H9 (cell line): ENCODE data around the gene LEF1. TPM values are rescaled to one million over a fixed set of nuclear protein-coding genes. Genes with fewer than 3 reads are reported as not detected.

Experiments
- DNase-seq: peaks from one replicate; pipeline ENCODE4 v3.0.0-alpha.2; 2017
- H2AFZ ChIP-seq: one replicate; pipeline ENCODE4 v1.6.1; 2013; ENCODE audit warnings: mild to moderate bottlenecking, low read length, control low read depth, moderate library complexity
- H2AK5ac ChIP-seq: 2 replicates; pipeline ENCODE4 v1.6.1; 2013; ENCODE audit warnings: low read length, control low read depth, mixed read lengths; ENCODE audit not compliant: insufficient read length
- H2BK120ac ChIP-seq: one replicate; pipeline ENCODE4 v1.6.1; 2013; ENCODE audit warnings: low read depth, mild to moderate bottlenecking, low read length, control low read depth, inconsistent platforms; ENCODE audit not compliant: poor library complexity, severe bottlenecking
- H2BK12ac ChIP-seq: 2 replicates; pipeline ENCODE4 v1.6.1; 2013; ENCODE audit warnings: low read length, control low read depth, mixed read lengths, low read depth; ENCODE audit not compliant: insufficient read length
- H2BK15ac ChIP-seq: 2 replicates; pipeline ENCODE4 v1.6.1; 2013; ENCODE audit warnings: low read depth, low read length, control low read depth
- H2BK20ac ChIP-seq: one replicate; pipeline ENCODE4 v1.6.1; 2013; ENCODE audit warnings: low read depth, mild to moderate bottlenecking, low read length, control low read depth, inconsistent platforms; ENCODE audit not compliant: poor library complexity, severe bottlenecking
- H2BK5ac ChIP-seq: 2 replicates; pipeline ENCODE4 v1.6.1; 2013; ENCODE audit warnings: low read length, control low read depth, mixed read lengths; ENCODE audit not compliant: insufficient read length
- H3K14ac ChIP-seq: 2 replicates; pipeline ENCODE4 v1.6.1; 2013; ENCODE audit warnings: low read length, control low read depth; ENCODE audit not compliant: insufficient read depth
- H3K18ac ChIP-seq: 2 replicates; pipeline ENCODE4 v1.6.1; 2013; ENCODE audit warnings: low read depth, mild to moderate bottlenecking, mixed read lengths, low read length, control low read depth; ENCODE audit not compliant: insufficient read length
- H3K23ac ChIP-seq: 2 replicates; pipeline ENCODE4 v1.6.1; 2013; ENCODE audit warnings: low read length, control low read depth, mixed read lengths, low read depth; ENCODE audit not compliant: insufficient read length
- H3K23me2 ChIP-seq: 2 replicates; pipeline ENCODE4 v1.6.1; 2013; ENCODE audit warnings: low read depth, mild to moderate bottlenecking, mixed read lengths, low read length, control low read depth; ENCODE audit not compliant: insufficient read length, poor library complexity, severe bottlenecking
- H3K27ac ChIP-seq: 2 replicates; pipeline ENCODE4 v1.5.1; 2013; ENCODE audit warnings: low read length, control low read depth, mixed read lengths, low read depth; ENCODE audit not compliant: insufficient read length
- H3K27me3 ChIP-seq: 2 replicates; pipeline ENCODE4 v1.6.1; 2013; ENCODE audit warnings: low read length, control low read depth, inconsistent platforms; ENCODE audit not compliant: insufficient read depth
- H3K4ac ChIP-seq: 2 replicates; pipeline ENCODE4 v1.6.1; 2013; ENCODE audit warnings: low read depth, mild to moderate bottlenecking, control low read depth, inconsistent platforms, low read length, moderate library complexity
- H3K4me1 ChIP-seq: 2 replicates; pipeline ENCODE4 v1.6.1; 2013; ENCODE audit warnings: low read length, control low read depth, inconsistent platforms; ENCODE audit not compliant: insufficient read depth
- H3K4me2 ChIP-seq: 2 replicates; pipeline ENCODE4 v1.6.1; 2013; ENCODE audit warnings: low read length, control low read depth, mixed read lengths; ENCODE audit not compliant: insufficient read length, insufficient read depth
- H3K56ac ChIP-seq: 2 replicates; pipeline ENCODE4 v1.6.1; 2013; ENCODE audit warnings: low read depth, mild to moderate bottlenecking, mixed read lengths, low read length, control low read depth; ENCODE audit not compliant: insufficient read length
- H3K79me1 ChIP-seq: 2 replicates; pipeline ENCODE4 v1.6.1; 2013; ENCODE audit warnings: low read depth, mild to moderate bottlenecking, moderate library complexity, low read length, control low read depth, inconsistent platforms; ENCODE audit not compliant: insufficient read depth, poor library complexity, severe bottlenecking
- H3K79me2 ChIP-seq: 2 replicates; pipeline ENCODE4 v1.6.1; 2013; ENCODE audit warnings: low read length, control low read depth, inconsistent platforms; ENCODE audit not compliant: insufficient read depth
- H3K9ac ChIP-seq: 2 replicates; pipeline ENCODE4 v1.6.1; 2013; ENCODE audit warnings: low read length, control low read depth, mixed read lengths; ENCODE audit not compliant: insufficient read length; ENCODE audit errors: extremely low read depth
- H3K9me3 ChIP-seq: one replicate; pipeline ENCODE4 v1.6.1; 2013; ENCODE audit warnings: low read depth, low read length, inconsistent platforms; ENCODE audit not compliant: control insufficient read depth
- H3T11ph ChIP-seq: one replicate; pipeline ENCODE4 v1.6.1; 2013; ENCODE audit warnings: mild to moderate bottlenecking, low read length, control low read depth, inconsistent platforms
- H4K20me1 ChIP-seq: one replicate; pipeline ENCODE4 v1.6.1; 2013; ENCODE audit not compliant: control insufficient read depth, insufficient read length, insufficient read depth
- H4K5ac ChIP-seq: 2 replicates; pipeline ENCODE4 v1.6.1; 2013; ENCODE audit warnings: low read depth, mild to moderate bottlenecking, mixed read lengths, low read length, control low read depth; ENCODE audit not compliant: insufficient read length
- H4K8ac ChIP-seq: replicated peaks from 2 replicates; pipeline ENCODE4 v1.6.1; 2013; ENCODE audit warnings: low read length, control low read depth, mixed read lengths, low read depth; ENCODE audit not compliant: insufficient read length
- H4K91ac ChIP-seq: 2 replicates; pipeline ENCODE4 v1.6.1; 2013; ENCODE audit warnings: low read depth, mild to moderate bottlenecking, moderate library complexity, mixed read lengths, low read length, control low read depth; ENCODE audit not compliant: insufficient read length
- H3K27ac Mint-ChIP-seq, 3 experiments: 2 replicates in 2 of 3; 3 replicates in 1 of 3; pipeline ENCODE4 v1.8.0; 2020 to 2021; ENCODE audit warnings: mixed read lengths in 3 of 3, mild to moderate bottlenecking in 1 of 3, moderate library complexity in 1 of 3
- H3K27me3 Mint-ChIP-seq: 2 replicates; pipeline ENCODE4 v1.8.0; 2021; ENCODE audit warnings: low read depth, mild to moderate bottlenecking, moderate library complexity, mixed read lengths
- H3K36me3 Mint-ChIP-seq, 3 experiments: 2 replicates in 2 of 3; 3 replicates in 1 of 3; pipeline ENCODE4 v1.8.0; 2020 to 2021; ENCODE audit warnings: low read depth in 3 of 3, mixed read lengths in 3 of 3; ENCODE audit not compliant: insufficient read depth in 1 of 3
- H3K4me1 Mint-ChIP-seq, 2 experiments: 2 replicates each; pipeline ENCODE4 v1.8.0; 2020; ENCODE audit warnings: mixed read lengths in 2 of 2
- H3K4me3 Mint-ChIP-seq, 2 experiments: 2 replicates in 1 of 2; 3 replicates in 1 of 2; pipeline ENCODE4 v1.8.0; 2020 to 2021; ENCODE audit warnings: mild to moderate bottlenecking in 2 of 2, mixed read lengths in 2 of 2, moderate library complexity in 1 of 2
- H3K9me3 Mint-ChIP-seq, 2 experiments: 2 replicates in 1 of 2; 3 replicates in 1 of 2; pipeline ENCODE4 v1.8.0; 2020; ENCODE audit warnings: mild to moderate bottlenecking in 2 of 2, mixed read lengths in 2 of 2, moderate library complexity in 1 of 2
- WGBS: extraction: QIAGEN DNeasy Blood & Tissue Kit; methylation state at CpG from one replicate; pipeline ENCODE4 v1.1.7; 2013; ENCODE audit warnings: missing lambda C conversion rate, low lambda C conversion rate, mixed read lengths; ENCODE audit not compliant: insufficient read length; ENCODE audit errors: extremely low coverage; 5-methylcytosine and 5-hydroxymethylcytosine counted together
- total RNA-seq: library from RNA; stranded (reverse); gene quantifications from 2 replicates; pipeline ENCODE4 v1.2.1, GENCODE V29; 2021
- TF ChIP-seq, protein P1 (sequence below): fragments of 200-600 bp; sonication (generic); conservative IDR thresholded peaks from 3 replicates; pipeline ENCODE4 v1.8.0; 2021; ENCODE audit warnings: antibody characterized with exemption, mild to moderate bottlenecking

The LEF1 gene
- total RNA-seq, 1 experiment from 2014 or later, result 2.5 TPM

DNA sequence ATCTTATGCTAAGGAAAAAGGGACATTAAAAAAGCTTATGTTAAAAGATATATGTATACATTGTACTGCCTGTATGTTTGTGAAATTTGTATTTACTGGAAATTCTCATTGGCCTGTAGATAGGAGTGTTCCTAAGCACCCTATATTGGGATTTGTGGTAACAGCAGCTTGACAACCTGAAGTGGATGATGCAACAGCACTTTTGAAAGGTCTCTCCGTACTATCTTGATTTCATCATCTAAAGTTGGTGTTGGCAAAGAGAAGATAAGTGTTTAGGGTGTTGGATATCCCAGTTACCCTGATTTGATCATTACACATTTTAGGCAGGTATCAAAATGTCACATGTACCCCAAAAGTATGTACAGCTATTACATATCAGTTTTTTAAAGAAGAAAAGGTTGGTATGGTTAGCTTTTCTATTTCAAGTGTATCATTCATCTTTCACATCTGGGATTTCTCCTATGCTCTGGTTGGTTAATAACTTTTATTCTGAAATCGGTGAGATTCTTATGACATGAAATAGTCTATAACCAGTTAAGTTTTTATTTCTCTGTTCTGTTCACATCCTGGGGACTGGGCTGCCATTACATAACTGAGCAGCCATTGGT is 168.7 kb downstream of the LEF1 start:
- no peak overlapping the region for H3K14ac ChIP-seq
- H2AFZ ChIP-seq, result no peak overlapping the region
- H3K56ac ChIP-seq, result no peak overlapping the region
- no peak overlapping the region for H3K27ac ChIP-seq
- no peak overlapping the region for H3K27ac Mint-ChIP-seq
- no peak overlapping the region for H3T11ph ChIP-seq
- H3K23ac ChIP-seq, result no peak overlapping the region
- H4K5ac ChIP-seq, result no peak overlapping the region
- peaks cover 15 to 18% of the 10 kb centered on the region in 2 experiments for H3K4me1 Mint-ChIP-seq
- TF ChIP-seq, protein P1, sequence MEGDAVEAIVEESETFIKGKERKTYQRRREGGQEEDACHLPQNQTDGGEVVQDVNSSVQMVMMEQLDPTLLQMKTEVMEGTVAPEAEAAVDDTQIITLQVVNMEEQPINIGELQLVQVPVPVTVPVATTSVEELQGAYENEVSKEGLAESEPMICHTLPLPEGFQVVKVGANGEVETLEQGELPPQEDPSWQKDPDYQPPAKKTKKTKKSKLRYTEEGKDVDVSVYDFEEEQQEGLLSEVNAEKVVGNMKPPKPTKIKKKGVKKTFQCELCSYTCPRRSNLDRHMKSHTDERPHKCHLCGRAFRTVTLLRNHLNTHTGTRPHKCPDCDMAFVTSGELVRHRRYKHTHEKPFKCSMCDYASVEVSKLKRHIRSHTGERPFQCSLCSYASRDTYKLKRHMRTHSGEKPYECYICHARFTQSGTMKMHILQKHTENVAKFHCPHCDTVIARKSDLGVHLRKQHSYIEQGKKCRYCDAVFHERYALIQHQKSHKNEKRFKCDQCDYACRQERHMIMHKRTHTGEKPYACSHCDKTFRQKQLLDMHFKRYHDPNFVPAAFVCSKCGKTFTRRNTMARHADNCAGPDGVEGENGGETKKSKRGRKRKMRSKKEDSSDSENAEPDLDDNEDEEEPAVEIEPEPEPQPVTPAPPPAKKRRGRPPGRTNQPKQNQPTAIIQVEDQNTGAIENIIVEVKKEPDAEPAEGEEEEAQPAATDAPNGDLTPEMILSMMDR, result no peak
- peaks cover 4% of the 10 kb centered on the region for H3K9me3 ChIP-seq
- peaks cover 5% of the 10 kb centered on the region; the same call in 1 of the 2 replicates for H3K4me1 ChIP-seq
- no peak overlapping the region for H3K4me3 Mint-ChIP-seq
- H3K4ac ChIP-seq, result no peak overlapping the region
- no peak overlapping the region for H2BK5ac ChIP-seq
- no peak overlapping the region for H4K91ac ChIP-seq
- peaks cover 39 to 76% (median 54%) of the 10 kb centered on the region in 3 experiments for H3K36me3 Mint-ChIP-seq
- H2BK120ac ChIP-seq, result no peak overlapping the region
- H3K4me2 ChIP-seq, result no peak overlapping the region
- peaks cover 14 to 17% of the 10 kb centered on the region in 2 experiments for H3K9me3 Mint-ChIP-seq
- no CpG with 5 or more reads among the region's 2 CpGs for WGBS
- DNase-seq, result no peak
- peaks cover 1% of the 10 kb centered on the region; the same call in 1 of the 2 replicates for H3K79me2 ChIP-seq
- H4K20me1 ChIP-seq, result no peaks in the 10 kb centered on the region
- no peaks in the 10 kb centered on the region for H3K23me2 ChIP-seq
- H2BK15ac ChIP-seq, result no peak overlapping the region
- H3K9ac ChIP-seq, result no peak overlapping the region
- peaks cover 12% of the 10 kb centered on the region for H3K79me1 ChIP-seq
- no peak overlapping the region for H2BK12ac ChIP-seq
- no peak overlapping the region for H2BK20ac ChIP-seq
- H3K18ac ChIP-seq, result no peak overlapping the region
- H3K27me3 Mint-ChIP-seq, result no peaks in the 10 kb centered on the region
- H3K27me3 ChIP-seq, result no peaks in the 10 kb centered on the region
- no peak overlapping the region for H2AK5ac ChIP-seq
- no peak overlapping the region for H4K8ac ChIP-seq
